ENCODE measurements around the gene DIS3L2.
"Not testable (repeated sequence)": the region's sequence is repeated elsewhere in the genome, so short reads cannot be mapped to it uniquely, and the experiment has no call there.

DIS3L2 gene

GRCh38 chr2:232321817-232322559 lies 360.5 kb downstream of the DIS3L2 start:
- DNase-seq (ENCODE audit: extremely low spot score) = no peak
- CTCF ChIA-PET = interaction anchor here (1.2 to 6.5 kb wide), 3 partner anchors 11 to 397 kb away, joined by 3 to 66 read pairs (median 4); partner anchors contain the start of gene NPPC
- POLR2A ChIA-PET = no interaction called here
- TF ChIP-seq CTCF (IDR thresholded peaks at IDR 0.05; ENCODE audit: control extremely low read depth, extremely low read depth, low read depth, missing control alignments) = no peak

GRCh38 chr2:232322560-232323327 lies 361.2 kb downstream of the DIS3L2 start:
- TF ChIP-seq CTCF (IDR thresholded peaks at IDR 0.05; ENCODE audit: control extremely low read depth, extremely low read depth, low read depth, missing control alignments) = no peak
- ChIA-PET POLR2A (no interaction called here), CTCF (interaction anchor here (1.2 to 6.5 kb wide), 5 partner anchors 12 to 421 kb away, joined by 3 to 66 read pairs (median 50); partner anchors contain the start of gene NPPC)
- DNase-seq (ENCODE audit: extremely low spot score) = no peak

GRCh38 chr2:232323328-232323650 lies 361.8 kb downstream of the DIS3L2 start:
- POLR2A ChIA-PET = no interaction called here

GRCh38 chr2:232323967-232324366 lies 362.5 kb downstream of the DIS3L2 start:
- CTCF ChIA-PET = interaction anchor here (1.5 to 6.5 kb wide), 6 partner anchors 8 to 422 kb away, joined by 3 to 66 read pairs (median 50); partner anchors contain the start of gene NPPC
- DNase-seq (ENCODE audit: extremely low spot score); POLR2A ChIA-PET: not testable (repeated sequence)

More at GRCh38 chr2:232323328-232323650, 361.8 kb downstream of the DIS3L2 start:
- DNase-seq (ENCODE audit: extremely low spot score) = no peak
- TF ChIP-seq CTCF (IDR thresholded peaks at IDR 0.05; ENCODE audit: control extremely low read depth, extremely low read depth, low read depth, missing control alignments) = no peak
- CTCF ChIA-PET = interaction anchor here (5.7 to 6.5 kb wide), 4 partner anchors 7 to 422 kb away, joined by 50 to 66 read pairs (median 56); partner anchors contain the start of gene NPPC

GRCh38 chr2:232324778-232325177 lies 363.3 kb downstream of the DIS3L2 start:
- POLR2A ChIA-PET = no interaction called here
- CTCF ChIA-PET = interaction anchor here (1.3 to 6.5 kb wide), 9 partner anchors 9 to 423 kb away, joined by 3 to 66 read pairs (median 20); partner anchors contain the start of gene NPPC
- no peak for DNase-seq (ENCODE audit: extremely low spot score)
- TF ChIP-seq CTCF (IDR thresholded peaks at IDR 0.05; ENCODE audit: control extremely low read depth, extremely low read depth, low read depth, missing control alignments) = no peak

- TF ChIP-seq CTCF (IDR thresholded peaks at IDR 0.05; ENCODE audit: control extremely low read depth, extremely low read depth, low read depth, missing control alignments) = peak; percentile 52
- peak; percentile 34 for DNase-seq (ENCODE audit: extremely low spot score)
- POLR2A ChIA-PET = interaction anchor here (0.6 kb wide), 1 partner anchor 171 kb away, joined by 3 read pairs; no protein-coding TSS in a partner anchor
- CTCF ChIA-PET = interaction anchor here (0.8 to 6.5 kb wide), 25 partner anchors 9 to 475 kb away, joined by 3 to 66 read pairs (median 4); partner anchors contain the start of gene NPPC
Measured at GRCh38 chr2:232325324-232326273, 364.1 kb downstream of the DIS3L2 start.
